Parathyroid adenoma (tissue), 2 donors: ENCODE measurements around the gene ZNF512.

ENCODE experiments used
- H2AFZ ChIP-seq: fragments of 300-600 bp; sonication (generic); one replicate; pipeline ENCODE4 v1.7.0; 2017; ENCODE audit warnings: antibody characterized with exemption, mild to moderate bottlenecking
- H3K27ac ChIP-seq: fragments of 300-600 bp; sonication (generic); one replicate; pipeline ENCODE4 v1.7.0; 2017
- H3K27me3 ChIP-seq: fragments of 300-600 bp; sonication (generic); one replicate; pipeline ENCODE4 v1.7.0; 2017; ENCODE audit warnings: low read length; ENCODE audit not compliant: control insufficient read depth, insufficient read depth
- H3K36me3 ChIP-seq: fragments of 300-600 bp; sonication (generic); one replicate; pipeline ENCODE4 v1.7.0; 2017; ENCODE audit warnings: low read length; ENCODE audit not compliant: control insufficient read depth, insufficient read depth
- H3K4me1 ChIP-seq: fragments of 300-600 bp; sonication (generic); one replicate; pipeline ENCODE4 v1.7.0; 2017; ENCODE audit warnings: control low read depth
- H3K4me2 ChIP-seq: fragments of 300-600 bp; sonication (generic); one replicate; pipeline ENCODE4 v1.7.0; 2017; ENCODE audit warnings: low read length
- H3K4me3 ChIP-seq: fragments of 300-600 bp; sonication (generic); one replicate; pipeline ENCODE4 v1.7.0; 2017; ENCODE audit warnings: low read depth, low read length
- H3K79me2 ChIP-seq: fragments of 300-600 bp; sonication (generic); one replicate; pipeline ENCODE4 v1.7.0; 2017; ENCODE audit warnings: control low read depth
- H3K9ac ChIP-seq: fragments of 300-600 bp; sonication (generic); one replicate; pipeline ENCODE4 v1.7.0; 2017; ENCODE audit warnings: mild to moderate bottlenecking
- H3K9me3 ChIP-seq: fragments of 300-600 bp; sonication (generic); one replicate; pipeline ENCODE4 v1.7.0; 2017; ENCODE audit warnings: low read length; ENCODE audit not compliant: control insufficient read depth
- TF ChIP-seq, protein P1 (sequence below): fragments of 300-600 bp; sonication (generic); IDR thresholded peaks from one replicate; pipeline ENCODE4 v1.7.0; 2017; ENCODE audit warnings: antibody characterized with exemption, mild to moderate bottlenecking
- donor health status: primary hyperparathyroidism.

Gene ZNF512

DNA sequence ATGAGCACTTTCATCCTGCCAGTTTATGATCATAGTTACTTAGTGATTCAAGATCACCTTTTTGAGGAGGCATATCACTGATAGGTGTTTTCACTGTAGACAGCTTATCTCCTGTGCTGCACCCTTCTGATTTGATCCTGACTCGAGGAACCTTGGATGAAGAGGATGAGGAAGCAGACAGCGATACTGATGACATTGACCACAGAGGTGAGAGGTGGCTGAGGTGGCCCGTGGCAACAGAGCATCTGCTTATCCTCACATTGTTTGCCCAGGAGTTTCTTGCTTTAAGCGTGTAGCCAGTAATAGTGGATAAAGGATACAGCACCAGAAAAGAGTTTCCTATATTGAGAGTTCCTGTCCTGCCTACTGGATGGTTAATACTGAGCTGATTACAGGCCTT lies 64.9 kb downstream of the ZNF512 start:
- H3K9ac ChIP-seq = no peak overlapping the region
- H3K36me3 ChIP-seq = no peaks in the 10 kb centered on the region
- H3K79me2 ChIP-seq = no peaks in the 10 kb centered on the region
- TF ChIP-seq, protein P1, sequence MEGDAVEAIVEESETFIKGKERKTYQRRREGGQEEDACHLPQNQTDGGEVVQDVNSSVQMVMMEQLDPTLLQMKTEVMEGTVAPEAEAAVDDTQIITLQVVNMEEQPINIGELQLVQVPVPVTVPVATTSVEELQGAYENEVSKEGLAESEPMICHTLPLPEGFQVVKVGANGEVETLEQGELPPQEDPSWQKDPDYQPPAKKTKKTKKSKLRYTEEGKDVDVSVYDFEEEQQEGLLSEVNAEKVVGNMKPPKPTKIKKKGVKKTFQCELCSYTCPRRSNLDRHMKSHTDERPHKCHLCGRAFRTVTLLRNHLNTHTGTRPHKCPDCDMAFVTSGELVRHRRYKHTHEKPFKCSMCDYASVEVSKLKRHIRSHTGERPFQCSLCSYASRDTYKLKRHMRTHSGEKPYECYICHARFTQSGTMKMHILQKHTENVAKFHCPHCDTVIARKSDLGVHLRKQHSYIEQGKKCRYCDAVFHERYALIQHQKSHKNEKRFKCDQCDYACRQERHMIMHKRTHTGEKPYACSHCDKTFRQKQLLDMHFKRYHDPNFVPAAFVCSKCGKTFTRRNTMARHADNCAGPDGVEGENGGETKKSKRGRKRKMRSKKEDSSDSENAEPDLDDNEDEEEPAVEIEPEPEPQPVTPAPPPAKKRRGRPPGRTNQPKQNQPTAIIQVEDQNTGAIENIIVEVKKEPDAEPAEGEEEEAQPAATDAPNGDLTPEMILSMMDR = no peak
- no peak overlapping the region for H2AFZ ChIP-seq
- H3K4me1 ChIP-seq = no peaks in the 10 kb centered on the region
- H3K4me3 ChIP-seq = no peak overlapping the region
- H3K4me2 ChIP-seq = no peak overlapping the region
- H3K27me3 ChIP-seq = no peaks in the 10 kb centered on the region
- H3K27ac ChIP-seq = no peak overlapping the region
- H3K9me3 ChIP-seq = no peaks in the 10 kb centered on the region

DNA sequence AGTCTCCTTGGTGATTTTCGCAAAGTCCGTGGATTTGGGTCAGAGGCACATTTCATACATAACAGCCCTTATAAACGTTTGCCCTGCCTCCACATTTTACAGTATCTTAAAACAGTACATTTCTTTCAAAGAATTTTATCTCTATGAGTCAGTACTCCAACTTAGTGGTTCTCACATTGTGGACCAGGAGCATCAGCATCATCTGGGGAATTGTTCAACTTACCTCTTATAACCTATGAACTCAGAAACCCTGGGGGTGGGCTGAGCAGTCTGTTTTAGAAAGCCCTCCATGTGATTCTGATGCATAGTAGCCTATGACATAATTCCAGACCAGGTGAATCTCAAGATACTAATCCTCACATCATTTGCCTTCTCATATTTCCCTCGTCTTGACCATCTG lies 68.2 kb downstream of the ZNF512 start:
- Histone ChIP-seq H3K9me3 (no peaks in the 10 kb centered on the region), H3K79me2 (no peaks in the 10 kb centered on the region), H3K27ac (no peak overlapping the region), H3K4me2 (no peak overlapping the region), H3K9ac (no peak overlapping the region), H3K27me3 (no peaks in the 10 kb centered on the region), H3K4me3 (no peak overlapping the region), H3K4me1 (no peaks in the 10 kb centered on the region), H3K36me3 (no peaks in the 10 kb centered on the region), H2AFZ (no peak overlapping the region)
- TF ChIP-seq, protein P1 = no peak

DNA sequence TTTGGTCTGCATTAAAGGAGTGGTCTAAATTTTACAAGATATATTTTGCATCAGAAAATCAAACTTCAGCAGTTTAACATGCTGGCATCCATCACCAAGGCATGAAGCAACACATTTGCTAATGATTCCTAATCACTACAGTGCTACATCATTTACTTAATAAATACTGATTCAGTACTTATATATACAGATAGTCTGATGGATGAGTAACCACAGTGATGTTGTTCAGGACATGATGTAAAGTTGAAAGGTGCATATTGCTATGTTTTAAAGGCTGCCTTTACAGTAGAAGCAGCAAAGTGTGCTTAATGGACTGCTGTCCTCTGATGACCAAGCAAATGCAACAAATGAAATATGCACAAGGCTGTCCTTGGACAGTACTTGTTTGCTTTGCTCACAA lies 69.5 kb downstream of the ZNF512 start:
- Histone ChIP-seq H3K4me1 (no peaks in the 10 kb centered on the region), H3K9me3 (no peaks in the 10 kb centered on the region), H3K27ac (no peak overlapping the region), H3K27me3 (no peaks in the 10 kb centered on the region), H3K79me2 (no peaks in the 10 kb centered on the region), H3K4me2 (no peak overlapping the region), H3K9ac (no peak overlapping the region), H3K36me3 (no peaks in the 10 kb centered on the region), H2AFZ (no peak overlapping the region), H3K4me3 (no peak overlapping the region)
- TF ChIP-seq, protein P1 = no peak

DNA sequence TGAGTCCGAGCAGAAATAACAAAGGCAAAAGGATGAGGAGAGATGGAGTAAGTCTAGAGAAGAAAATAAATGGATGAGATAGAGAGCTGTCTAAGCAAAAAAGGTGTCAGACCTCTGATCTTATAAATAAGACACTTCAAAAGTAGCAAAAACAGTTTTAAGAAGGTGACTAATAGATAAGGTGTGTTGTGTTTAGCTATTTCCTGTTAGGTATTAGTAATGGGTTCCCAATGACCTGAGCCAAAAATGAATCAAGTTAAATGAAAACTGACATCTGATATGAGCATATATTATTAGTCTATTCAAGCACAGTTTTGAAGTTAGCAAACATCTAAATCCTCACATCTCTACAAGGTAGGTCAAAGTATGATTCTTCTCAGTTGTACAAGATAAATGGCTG lies 69.9 kb downstream of the ZNF512 start:
- H3K27ac ChIP-seq = no peak overlapping the region

DNA sequence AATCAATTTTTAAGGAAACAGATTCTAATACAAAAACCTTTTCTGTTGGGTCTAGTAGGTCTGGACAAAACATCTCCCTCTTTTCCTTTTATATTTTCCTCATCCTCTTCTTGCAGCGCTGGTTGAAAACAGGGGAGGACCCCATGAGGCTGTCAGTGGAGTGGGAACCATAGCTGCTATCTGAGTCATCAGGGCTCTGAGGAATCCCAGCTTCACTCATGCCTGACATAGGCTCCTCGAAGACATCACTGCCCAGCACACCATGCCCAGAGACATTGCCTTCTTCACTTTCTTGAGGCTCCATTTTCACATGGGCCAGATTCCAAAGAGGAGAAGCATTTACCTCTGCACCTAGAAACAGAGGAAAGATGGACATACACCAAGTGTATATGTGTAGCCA lies 70.6 kb downstream of the ZNF512 start:
- Histone ChIP-seq H2AFZ (no peak overlapping the region), H3K4me1 (no peaks in the 10 kb centered on the region), H3K9ac (no peak overlapping the region), H3K27ac (no peak overlapping the region), H3K79me2 (no peaks in the 10 kb centered on the region), H3K4me2 (no peak overlapping the region), H3K4me3 (no peak overlapping the region), H3K36me3 (no peaks in the 10 kb centered on the region), H3K27me3 (no peaks in the 10 kb centered on the region), H3K9me3 (no peaks in the 10 kb centered on the region)
- TF ChIP-seq, protein P1 = no peak

More for the DNA sequence above, 69.9 kb downstream of the ZNF512 start:
- Histone ChIP-seq H3K36me3 (no peaks in the 10 kb centered on the region), H3K4me3 (no peak overlapping the region), H3K27me3 (no peaks in the 10 kb centered on the region), H3K4me1 (no peaks in the 10 kb centered on the region), H3K79me2 (no peaks in the 10 kb centered on the region), H3K4me2 (no peak overlapping the region), H3K9ac (no peak overlapping the region), H3K9me3 (no peaks in the 10 kb centered on the region), H2AFZ (no peak overlapping the region)
- TF ChIP-seq, protein P1 = no peak
